Amygdala (tissue), 56 donors: ENCODE measurements around the gene AGPAT3.

Source experiments
- DNase-seq, 56 donors: peaks; one replicate each; lab custom pipeline; 2025; lab: John Stamatoyannopoulos, UW

The AGPAT3 gene

GRCh38 chr21:43948740-43949498 is 83.9 kb downstream of the AGPAT3 start:
- no peak for DNase-seq

DNA sequence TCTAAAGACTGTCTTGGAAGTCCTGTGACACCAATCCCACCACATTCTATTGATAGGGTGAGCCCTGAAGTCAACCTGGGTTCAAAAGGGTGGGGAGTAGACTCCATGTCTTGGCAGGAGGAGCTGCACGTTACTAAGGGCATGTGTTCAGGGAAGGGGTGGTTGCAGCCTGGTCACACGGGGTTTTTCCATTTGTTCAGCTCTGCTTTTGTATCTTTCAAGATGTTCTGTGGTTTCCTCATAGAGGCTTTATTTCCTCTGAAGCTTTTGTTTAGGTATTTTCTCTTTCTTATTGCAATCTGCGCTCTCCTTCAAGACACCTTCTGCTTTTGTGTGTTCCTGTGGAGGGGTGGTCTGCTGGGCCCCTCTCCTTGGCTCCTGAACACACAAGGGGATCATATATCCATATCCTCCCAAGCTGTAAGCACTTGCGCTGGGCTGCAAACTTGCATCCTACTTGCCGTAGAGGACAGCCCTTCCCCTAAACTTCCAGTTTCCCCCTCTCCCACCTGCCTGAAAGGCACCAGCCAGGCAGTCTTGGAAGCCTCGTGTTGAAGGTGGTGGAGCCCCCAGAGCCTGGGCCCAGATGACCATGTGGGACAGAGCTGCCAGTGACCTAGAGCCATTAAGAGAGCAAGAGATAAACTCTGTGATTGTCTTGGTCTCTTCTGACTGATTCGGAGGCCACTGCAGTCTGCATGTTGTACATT is 84.6 kb downstream of the AGPAT3 start:
- DNase-seq, result no peak

DNA sequence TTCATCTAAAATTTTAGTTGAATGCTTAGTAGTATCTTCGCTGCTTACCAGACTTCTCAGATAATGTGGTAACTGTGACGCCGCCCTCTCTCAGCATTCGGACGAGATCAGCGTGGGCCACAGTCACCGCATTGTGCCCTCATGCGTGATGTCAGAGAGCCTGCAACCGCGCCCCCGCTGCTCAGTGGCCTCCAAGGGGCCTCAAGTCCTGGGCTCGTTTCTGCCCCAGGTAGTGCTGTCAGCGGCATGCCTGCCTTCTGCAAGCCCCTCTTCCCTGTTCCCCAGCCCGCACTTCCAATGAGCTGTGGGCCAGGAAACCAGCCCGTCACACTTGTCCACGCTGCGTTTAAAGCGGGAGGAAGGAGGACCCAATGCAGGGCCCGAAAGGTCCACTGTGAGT is 85.5 kb downstream of the AGPAT3 start:
- DNase-seq, result no peak

DNA sequence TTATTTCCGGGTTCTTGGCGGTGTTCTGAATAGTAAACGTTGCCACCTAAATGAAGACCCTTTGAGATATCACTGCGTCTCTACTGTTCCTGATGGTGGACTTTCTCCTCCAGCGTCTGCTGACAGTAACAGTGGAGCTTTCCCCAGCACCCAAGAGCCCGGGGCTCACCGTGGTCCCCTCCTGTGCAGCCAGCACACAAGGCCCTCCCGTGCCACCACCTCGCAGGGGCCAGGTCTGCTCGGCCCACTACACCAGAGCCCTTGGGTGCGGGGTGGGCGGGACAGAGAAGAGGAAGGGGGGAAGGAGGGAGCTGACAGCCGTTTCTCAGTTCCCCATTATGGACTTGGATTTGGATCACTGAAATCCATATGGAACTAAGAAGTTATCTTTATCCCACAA is 85.9 kb downstream of the AGPAT3 start:
- DNase-seq, result no peak

DNA sequence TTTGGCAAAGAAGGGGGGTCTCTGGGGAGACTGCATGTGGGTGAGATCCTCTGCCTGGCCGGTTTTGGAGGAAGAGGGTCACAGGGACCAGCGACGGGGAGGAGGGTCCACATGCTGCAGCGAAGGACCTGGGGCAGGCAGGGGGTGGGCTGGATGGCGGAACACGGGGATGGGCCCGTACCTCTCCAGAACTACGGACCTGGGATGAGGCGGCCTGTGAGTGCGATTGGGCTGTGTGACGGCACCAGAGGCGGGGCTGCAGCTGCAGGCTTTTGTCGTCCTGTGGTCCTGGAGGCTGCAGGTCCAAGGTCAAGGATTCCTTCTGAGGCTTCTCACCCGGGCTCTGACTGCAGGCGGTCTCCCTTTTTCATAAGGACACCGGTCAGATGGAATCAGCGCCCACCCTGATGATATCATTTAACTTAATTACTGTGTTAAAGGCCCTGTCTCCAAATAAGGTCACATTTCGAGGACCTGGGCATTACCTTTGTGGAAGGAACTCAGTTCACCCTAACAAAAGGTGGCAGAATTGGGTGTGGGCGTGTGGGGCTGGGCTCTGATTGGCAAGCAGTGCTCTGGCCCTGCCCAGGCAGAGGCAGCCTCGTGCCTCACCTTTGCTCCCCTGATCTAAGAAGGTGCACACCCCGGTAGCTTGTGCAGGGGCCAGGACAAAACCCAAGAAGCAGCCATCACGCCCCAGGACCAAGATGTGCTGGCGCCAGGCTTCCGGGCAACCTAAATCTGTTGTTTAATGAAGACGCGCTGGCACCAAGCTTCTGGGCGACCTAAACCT is 87.1 kb downstream of the AGPAT3 start:
- no peak for DNase-seq

- DNase-seq, result no peak
Measured at GRCh38 chr21:43953021-43953420, 88.0 kb downstream of the AGPAT3 start.

DNA sequence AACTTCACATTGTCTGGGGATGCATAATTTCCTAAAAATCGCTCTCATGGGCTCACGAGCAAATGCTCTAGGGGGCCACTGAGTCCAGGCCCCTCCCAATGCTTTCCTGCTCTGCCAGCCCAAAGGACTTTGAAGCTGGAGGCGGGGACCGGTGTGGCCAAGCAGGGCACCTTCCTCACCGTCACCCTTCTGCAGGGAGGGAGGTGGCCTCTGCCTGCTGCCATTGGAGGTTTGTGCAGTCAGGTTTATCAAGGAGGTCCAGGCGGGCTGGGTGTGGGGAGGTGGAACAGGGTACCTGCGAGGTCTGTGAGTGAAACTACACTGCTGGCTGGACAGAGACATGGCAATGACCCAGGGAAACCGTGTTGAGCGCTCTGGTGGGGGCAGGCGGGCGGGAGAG is 89.0 kb downstream of the AGPAT3 start:
- DNase-seq, result no peak

DNA sequence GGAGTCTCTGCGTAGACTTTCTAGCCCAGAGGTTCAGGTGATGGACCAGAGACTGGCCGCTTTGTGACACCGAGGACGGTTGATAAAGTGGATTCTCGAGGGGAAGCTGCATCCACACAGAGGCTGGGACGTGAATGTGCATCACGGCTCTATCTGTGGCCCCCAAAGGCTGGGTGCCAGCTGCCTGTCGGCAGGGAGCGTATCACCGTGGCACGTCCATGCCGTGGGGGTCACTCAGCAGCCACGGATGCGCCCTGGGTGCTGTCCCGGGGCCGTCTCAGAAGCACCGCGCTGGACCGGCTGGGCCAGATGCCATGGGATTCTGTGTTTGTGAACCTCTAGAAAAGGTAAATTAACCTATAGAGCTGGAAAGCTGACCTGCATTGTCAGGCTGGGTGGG is 89.9 kb downstream of the AGPAT3 start:
- no peak for DNase-seq

GRCh38 chr21:43956019-43956669 is 91.1 kb downstream of the AGPAT3 start:
- no peak for DNase-seq

DNA sequence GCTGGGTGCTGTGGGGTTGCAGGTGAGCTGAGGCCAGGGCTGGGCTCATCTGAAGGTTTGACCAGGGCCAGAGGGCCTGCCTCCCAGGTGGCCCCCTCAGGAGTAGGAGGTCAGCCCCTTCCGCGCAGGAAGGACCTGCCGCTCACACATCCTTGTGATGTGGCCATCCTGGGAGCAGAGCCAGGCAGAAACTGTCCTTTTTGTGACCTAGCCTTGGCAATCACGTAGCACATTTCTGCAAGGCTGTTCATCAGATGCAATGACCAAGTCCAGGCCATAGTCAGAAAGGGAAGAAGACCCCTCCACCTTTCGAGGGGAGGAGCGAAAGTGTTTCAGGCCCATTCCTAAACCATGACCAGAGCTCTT is 91.6 kb downstream of the AGPAT3 start:
- DNase-seq, result no peak

DNA sequence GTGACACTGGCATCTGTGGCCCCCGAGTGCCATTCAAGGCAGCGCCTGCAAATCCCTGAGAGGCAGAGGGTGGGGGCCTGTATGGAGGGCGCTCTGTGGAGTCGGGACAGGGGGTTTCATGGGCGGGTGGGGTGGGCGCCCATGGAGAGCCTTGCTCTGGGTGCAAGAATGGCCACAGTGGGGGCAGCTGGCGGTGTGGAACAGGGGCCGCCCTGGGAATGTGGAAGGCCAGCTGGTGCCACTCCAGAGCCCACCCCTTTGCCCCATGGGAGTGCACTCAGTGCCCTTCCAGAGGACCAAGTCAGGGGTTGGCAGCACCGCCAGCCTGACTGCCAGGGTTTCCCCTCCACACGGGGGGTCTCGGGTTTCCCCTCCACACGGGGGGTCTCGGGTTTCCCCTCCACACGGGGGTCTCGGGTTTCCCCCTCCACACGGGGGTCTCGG is 92.1 kb downstream of the AGPAT3 start:
- DNase-seq, result no peak

- DNase-seq, result no peak
Measured at GRCh38 chr21:43957611-43958362, 92.8 kb downstream of the AGPAT3 start.

DNA sequence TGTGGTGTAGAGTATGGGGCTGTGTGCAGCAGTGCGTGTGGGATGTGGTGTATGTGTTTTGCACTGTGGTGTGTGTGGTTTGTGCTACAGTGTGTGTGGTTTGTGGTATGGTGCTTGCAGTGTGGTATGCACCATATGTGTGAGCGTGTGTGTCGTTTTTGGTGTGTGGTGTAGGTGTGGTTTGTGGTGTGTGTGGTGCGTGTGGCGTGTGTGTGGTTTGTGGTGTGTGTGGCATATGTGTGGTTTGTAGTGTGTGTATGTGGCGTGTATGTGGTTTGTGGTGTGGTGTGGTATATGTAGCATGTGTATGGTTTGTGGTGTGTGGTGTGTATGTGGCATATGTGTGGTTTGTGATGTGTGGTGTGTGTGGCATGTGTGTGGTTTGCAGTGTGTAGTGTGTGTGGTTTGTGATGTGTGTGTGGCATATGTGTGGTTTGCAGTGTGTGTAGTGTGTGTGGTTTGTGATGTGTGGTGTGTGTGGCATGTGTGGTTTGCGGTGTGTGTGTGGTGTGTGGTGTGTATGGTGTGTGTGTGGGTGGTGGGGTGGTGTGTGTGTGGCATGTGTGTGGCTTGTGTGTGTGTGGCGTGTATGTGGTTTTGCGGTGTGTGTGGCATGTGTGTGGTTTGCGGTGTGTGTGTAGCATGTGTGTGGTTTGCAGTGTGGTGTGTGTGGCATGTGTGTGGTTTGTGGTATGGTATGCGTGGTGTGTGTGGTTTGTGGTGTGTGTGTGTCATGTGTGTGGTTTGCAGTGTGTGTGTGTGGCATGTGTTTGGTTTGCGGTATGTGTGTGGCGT is 93.5 kb downstream of the AGPAT3 start:
- DNase-seq, result no peak

DNA sequence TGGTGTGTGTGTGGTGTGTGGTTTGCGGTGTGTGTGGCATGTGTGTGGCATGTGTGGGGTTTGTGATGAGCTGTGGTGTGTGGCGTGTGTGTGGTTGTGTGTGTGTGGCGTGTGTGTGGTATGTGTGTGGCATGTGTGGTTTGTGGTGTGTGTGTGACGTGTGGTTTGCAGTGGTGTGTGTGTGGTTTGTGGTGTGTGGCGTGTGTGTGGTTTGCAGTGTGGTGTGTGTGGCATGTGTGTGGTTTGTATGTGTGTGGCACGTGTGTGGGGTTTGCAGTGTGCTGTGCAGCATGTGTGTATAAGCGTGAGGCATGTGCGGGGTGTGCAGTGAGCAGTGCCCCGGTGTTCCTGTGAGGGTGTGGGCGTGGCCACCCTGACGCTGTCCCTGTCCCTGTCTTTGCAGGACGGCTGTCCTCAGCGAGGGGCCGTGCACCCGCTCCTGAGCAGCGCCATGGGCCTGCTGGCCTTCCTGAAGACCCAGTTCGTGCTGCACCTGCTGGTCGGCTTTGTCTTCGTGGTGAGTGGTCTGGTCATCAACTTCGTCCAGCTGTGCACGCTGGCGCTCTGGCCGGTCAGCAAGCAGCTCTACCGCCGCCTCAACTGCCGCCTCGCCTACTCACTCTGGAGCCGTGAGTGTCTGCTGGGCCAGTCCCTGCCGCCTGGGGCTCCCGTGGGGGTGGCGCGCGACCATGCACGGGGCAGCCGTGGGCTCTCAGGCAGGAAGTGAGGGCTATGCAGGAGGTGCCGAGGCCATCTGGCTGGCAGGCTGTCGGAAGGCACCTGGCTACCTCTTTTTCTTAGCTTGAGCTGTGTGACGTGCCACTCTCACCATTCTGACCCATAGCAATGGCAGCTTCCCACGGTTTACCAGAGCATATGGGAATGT is 94.5 kb downstream of the AGPAT3 start:
- no peak for DNase-seq

- no peak for DNase-seq
Measured at GRCh38 chr21:43961382-43961909, 96.4 kb downstream of the AGPAT3 start.

DNA sequence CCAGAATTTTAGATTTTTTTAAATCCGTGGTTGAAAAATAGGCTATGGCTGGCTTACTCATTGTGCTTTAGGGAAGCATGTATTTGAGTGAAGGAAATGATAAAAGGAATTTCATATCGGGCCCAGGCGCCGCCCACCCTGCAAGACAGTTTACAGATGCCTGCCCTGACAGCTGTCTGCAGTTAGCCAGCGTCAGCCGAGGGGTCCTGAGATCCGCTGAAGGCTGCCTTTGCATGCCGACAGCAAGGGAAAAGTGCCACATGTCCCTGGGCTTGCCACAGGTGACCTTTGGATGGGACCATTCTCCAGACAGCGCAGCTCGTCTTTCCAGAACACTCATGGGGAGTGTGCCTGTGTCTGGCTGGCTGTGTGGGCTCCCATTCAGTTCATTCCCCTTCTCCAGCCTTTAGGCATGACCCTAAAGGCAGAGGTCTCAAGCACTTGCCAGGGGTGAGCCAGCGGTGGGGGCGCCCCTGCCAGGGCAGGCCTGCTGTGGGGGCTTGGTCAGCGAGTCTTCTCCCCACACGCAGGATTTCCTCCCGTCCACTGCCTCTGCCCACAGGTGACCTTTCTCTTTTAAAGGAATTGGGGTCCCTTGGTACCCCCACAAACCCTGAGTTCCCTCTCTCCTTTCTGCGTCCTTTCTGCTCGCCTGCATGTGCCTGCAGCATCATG is 101.0 kb downstream of the AGPAT3 start:
- DNase-seq, result no peak

- no peak for DNase-seq
Measured at GRCh38 chr21:43966946-43967512, 102.0 kb downstream of the AGPAT3 start.
